NB4 (cell line): ENCODE data around the gene PKLR.

Experiments used
- DNase-seq: peaks from one replicate; pipeline ENCODE4 v3.0.0; 2010; ENCODE audit warnings: low read depth
- H3K4me3 ChIP-seq: one replicate; pipeline ENCODE4 v1.5.1; 2011; ENCODE audit warnings: mild to moderate bottlenecking, low read depth, low read length, moderate library complexity
- CTCF ChIP-seq: IDR thresholded peaks from one replicate; pipeline ENCODE4 v1.5.1; 2012; ENCODE audit warnings: low read depth, low read length
- MYC ChIP-seq: IDR thresholded peaks from 2 replicates; pipeline ENCODE4 v1.6.1; 2011; ENCODE audit warnings: low read depth, low read length
- POLR2A ChIP-seq: IDR thresholded peaks from 2 replicates; pipeline ENCODE4 v1.6.1; 2011; ENCODE audit warnings: mild to moderate bottlenecking; ENCODE audit not compliant: insufficient read length; ENCODE audit errors: extremely low read depth
- TF ChIP-seq, protein P1 (sequence below): IDR thresholded peaks from 2 replicates; pipeline ENCODE4 v1.6.1; 2011; ENCODE audit warnings: low read depth, low read length

PKLR gene

GRCh38 chr1:155277070-155277901, 24.0 kb downstream of the PKLR start, which contains the start of gene HCN3:
HCN3 (plus strand) TSS chr1:155277463; CDS start chr1:155277591, 128 bp downstream.
- DNase-seq: peak; percentile 94
- peak within 1 kb of the TSS; percentile 44 for H3K4me3 ChIP-seq
- no peak for TF ChIP-seq POLR2A
- TF ChIP-seq, protein P1, sequence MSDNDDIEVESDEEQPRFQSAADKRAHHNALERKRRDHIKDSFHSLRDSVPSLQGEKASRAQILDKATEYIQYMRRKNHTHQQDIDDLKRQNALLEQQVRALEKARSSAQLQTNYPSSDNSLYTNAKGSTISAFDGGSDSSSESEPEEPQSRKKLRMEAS: peak; percentile 61
- no peak for TF ChIP-seq MYC
- peak; percentile 14 for TF ChIP-seq CTCF

- peak within 1 kb of the TSS; percentile 97 for H3K4me3 ChIP-seq
- TF ChIP-seq POLR2A: peak; percentile 80
- TF ChIP-seq CTCF: no peak
- peak; percentile 99 for TF ChIP-seq MYC
- TF ChIP-seq, protein P1: peak; percentile 100
- DNase-seq: peak; percentile 99
These were observed 27.6 kb downstream of the PKLR start, which contains the start of gene CLK2 for GRCh38 chr1:155273343-155274245. CLK2 (minus strand) TSS chr1:155273504; CDS start chr1:155270977, 2,527 bp downstream.

GRCh38 chr1:155272466-155273342, 28.5 kb downstream of the PKLR start:
- TF ChIP-seq MYC (no peak), CTCF (no peak), POLR2A (no peak)
- TF ChIP-seq, protein P1: no peak
- DNase-seq: no peak
- peak overlapping the region; percentile 97 for H3K4me3 ChIP-seq

DNA sequence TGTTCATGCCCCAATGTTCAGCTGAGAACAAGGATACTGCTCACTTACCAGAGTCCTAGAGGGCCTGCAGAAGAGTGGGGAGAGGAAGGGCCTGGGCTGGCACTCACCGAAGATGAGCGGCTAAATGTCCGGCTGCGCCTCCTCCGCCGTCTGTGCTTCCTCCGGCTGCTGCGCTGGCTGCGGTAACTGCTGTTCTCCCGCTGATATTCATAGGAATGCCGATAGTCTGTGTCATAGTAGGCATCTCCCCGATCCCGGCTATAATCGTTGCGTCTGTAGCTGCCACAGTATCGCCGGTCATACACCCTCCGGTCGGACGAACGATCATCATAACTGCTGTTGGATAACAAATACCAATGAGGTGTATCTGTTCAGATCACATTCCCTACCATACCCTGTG, 31.9 kb downstream of the PKLR start:
- no peak overlapping the region for H3K4me3 ChIP-seq
- TF ChIP-seq CTCF (no peak), MYC (no peak), POLR2A (no peak)
- TF ChIP-seq, protein P1: no peak
- no peak for DNase-seq

DNA sequence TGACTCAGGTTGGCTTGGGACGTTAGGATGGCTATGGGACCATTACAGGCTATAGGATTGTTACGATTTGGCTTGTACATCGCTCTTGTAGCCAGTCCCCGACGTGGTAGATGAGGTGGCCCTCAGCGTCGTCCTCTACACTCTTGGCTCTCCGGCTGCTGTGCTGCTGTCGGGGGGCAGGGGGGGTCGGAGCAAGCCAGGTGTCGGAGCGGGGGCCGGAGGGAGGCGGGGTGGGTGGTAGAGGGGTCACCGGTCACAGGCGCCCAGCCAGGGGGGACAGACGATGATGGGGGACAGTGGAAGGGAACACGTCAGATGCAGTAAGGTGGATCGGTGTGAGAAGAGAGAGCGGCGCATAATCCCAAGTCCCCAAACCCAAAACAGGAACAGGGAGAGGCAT, 32.6 kb downstream of the PKLR start:
- DNase-seq: no peak
- TF ChIP-seq, protein P1: no peak
- TF ChIP-seq MYC (no peak), POLR2A (no peak), CTCF (no peak)
- no peak overlapping the region for H3K4me3 ChIP-seq
